ENCODE results near the gene OTUD7B. TPM values are rescaled to one million over a fixed set of nuclear protein-coding genes. Genes with fewer than 3 reads are reported as not detected.

OTUD7B gene
- total RNA-seq, 1 donor from 2014 or later, result 14.5 TPM

DNA sequence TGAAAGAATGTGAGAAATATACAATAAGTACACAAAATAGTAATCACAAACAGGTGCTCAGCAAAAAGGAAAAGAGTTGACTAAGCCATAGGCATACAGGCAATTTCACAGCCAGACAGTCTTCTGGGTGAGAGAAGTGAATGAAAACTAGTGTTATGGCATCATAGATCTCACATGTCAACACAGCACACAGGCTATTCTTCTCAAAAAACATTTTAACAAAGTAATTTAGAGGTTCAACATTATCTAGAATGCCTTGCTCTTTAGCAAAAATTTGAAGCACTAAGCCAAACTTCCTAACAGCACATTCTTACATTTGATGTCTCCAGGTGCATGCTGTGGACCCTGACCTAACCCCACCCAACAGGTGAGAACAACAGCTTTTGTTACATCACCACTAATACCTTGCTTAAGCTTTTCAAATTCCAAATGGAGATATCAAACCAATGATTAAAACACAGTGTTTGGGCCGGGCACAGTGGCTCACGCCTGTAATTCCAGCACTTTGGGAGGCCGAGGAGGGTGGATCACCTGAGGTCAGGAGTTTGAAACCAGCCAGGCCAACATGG is 30.5 kb downstream of the OTUD7B start:
- H3K27ac ChIP-seq, result no peak overlapping the region
- no peak for DNase-seq (ENCODE audit: extremely low spot score in 2 of 2)
- H3K36me3 ChIP-seq, result peaks cover 0 to 18% of the 10 kb centered on the region in 2 donors
- intact Hi-C loops (cut with DNase I), result no loop called here
- TF ChIP-seq CTCF (IDR thresholded peaks at IDR 0.05), result no peak
- peaks cover 12% of the 10 kb centered on the region for H3K4me1 ChIP-seq
- H3K27me3 ChIP-seq, result no peaks in the 10 kb centered on the region
- no peaks in the 10 kb centered on the region for H3K9me3 ChIP-seq
- no peak overlapping the region for H3K4me3 ChIP-seq

DNA sequence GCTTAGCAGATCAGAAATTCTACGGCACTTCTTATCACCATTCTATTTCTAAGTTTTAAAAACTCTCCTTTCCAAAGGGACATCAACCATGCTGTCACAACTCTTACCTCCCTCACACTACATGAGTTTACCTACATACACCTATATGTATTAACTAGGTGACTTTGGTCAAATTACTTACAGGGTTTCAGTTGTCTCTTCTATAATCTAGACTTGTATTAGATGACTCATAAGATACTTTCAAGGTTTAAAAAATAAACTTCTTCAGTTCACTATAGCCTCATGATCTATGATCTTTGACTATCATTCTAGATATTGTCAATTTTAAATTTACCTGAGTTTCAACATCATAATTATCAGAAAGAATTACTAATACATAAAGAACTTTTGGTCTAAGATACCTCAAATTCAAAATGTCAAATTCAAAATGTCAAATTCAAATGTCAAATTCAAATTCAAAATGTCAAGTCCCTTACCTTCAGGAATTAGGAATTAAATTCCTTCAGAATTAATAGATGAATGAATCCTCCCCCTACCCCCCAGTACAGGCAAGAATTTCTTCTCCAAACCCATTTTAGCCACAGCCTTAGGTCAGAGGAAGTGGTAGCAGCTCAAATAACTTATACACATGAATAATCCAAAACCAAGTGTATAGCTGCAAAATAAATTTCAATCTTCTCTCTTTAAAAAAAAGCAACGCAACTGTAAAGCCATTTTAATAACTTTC is 31.1 kb downstream of the OTUD7B start:
- no peaks in the 10 kb centered on the region for H3K27me3 ChIP-seq
- no peak overlapping the region for H3K4me3 ChIP-seq
- H3K27ac ChIP-seq, result no peak overlapping the region
- no peaks in the 10 kb centered on the region for H3K9me3 ChIP-seq
- no peak for DNase-seq (ENCODE audit: extremely low spot score in 2 of 2)
- TF ChIP-seq POLR2AphosphoS5 (IDR thresholded peaks at IDR 0.05; ENCODE audit: insufficient read depth in 1 of 2, low read depth in 1 of 2), result no peak
- no peak for TF ChIP-seq CTCF (IDR thresholded peaks at IDR 0.05)
- no peak for TF ChIP-seq POLR2A (IDR thresholded peaks at IDR 0.05)
- H3K36me3 ChIP-seq, result peaks cover 0 to 18% of the 10 kb centered on the region in 2 donors
- intact Hi-C loops (cut with DNase I), result no loop called here
- peaks cover 12% of the 10 kb centered on the region for H3K4me1 ChIP-seq

DNA sequence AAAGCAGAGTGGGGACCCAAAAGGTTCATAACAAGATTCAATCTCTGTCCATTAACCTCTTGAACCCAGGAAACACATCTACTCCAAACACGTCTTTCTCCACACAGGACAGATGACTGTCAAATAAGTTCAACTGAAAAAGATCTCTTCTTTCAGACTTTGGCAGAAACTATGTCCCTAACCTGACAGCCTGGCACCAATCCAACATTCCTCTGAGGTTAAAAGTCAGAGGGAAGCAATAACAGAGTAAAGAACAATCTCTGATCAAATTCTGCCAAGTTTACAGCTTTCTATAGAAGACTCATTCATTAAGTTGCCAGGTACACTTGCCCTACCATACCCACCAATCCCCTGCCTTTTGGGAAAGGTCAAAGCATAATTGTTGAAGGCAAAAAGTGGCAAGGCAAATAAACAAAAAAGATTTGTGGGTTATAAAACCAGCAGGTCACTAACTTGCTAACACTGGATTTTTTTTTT is 31.9 kb downstream of the OTUD7B start:
- intact Hi-C loops (cut with DNase I), result no loop called here
- no peaks in the 10 kb centered on the region for H3K9me3 ChIP-seq
- no peak for DNase-seq (ENCODE audit: extremely low spot score in 2 of 2)
- H3K4me1 ChIP-seq, result peaks cover 10% of the 10 kb centered on the region
- no peak overlapping the region for H3K27ac ChIP-seq
- H3K4me3 ChIP-seq, result no peak overlapping the region
- peaks cover 0 to 23% of the 10 kb centered on the region in 2 donors for H3K36me3 ChIP-seq
- no peak for TF ChIP-seq CTCF (IDR thresholded peaks at IDR 0.05)
- TF ChIP-seq POLR2AphosphoS5 (IDR thresholded peaks at IDR 0.05; ENCODE audit: insufficient read depth in 1 of 2, low read depth in 1 of 2), result no peak
- H3K27me3 ChIP-seq, result no peaks in the 10 kb centered on the region

- Histone ChIP-seq H3K4me1 (peaks cover 7% of the 10 kb centered on the region), H3K27me3 (no peaks in the 10 kb centered on the region), H3K36me3 (peaks cover 0 to 29% of the 10 kb centered on the region in 2 donors), H3K27ac (no peak overlapping the region), H3K9me3 (no peaks in the 10 kb centered on the region), H3K4me3 (no peak overlapping the region)
- TF ChIP-seq POLR2A (IDR thresholded peaks at IDR 0.05) (no peak), CTCF (IDR thresholded peaks at IDR 0.05) (no peak), POLR2AphosphoS5 (IDR thresholded peaks at IDR 0.05; ENCODE audit: insufficient read depth in 1 of 2, low read depth in 1 of 2) (no peak)
- intact Hi-C loops (cut with DNase I), result no loop called here
- DNase-seq (ENCODE audit: extremely low spot score in 2 of 2), result no peak
These were observed 33.2 kb downstream of the OTUD7B start for GRCh38 chr1:149977345-149977744.

GRCh38 chr1:149972547-149972946 is 38.0 kb downstream of the OTUD7B start:
- H3K4me3 ChIP-seq, result no peak overlapping the region
- peaks cover 0 to 65% of the 10 kb centered on the region in 2 donors for H3K36me3 ChIP-seq
- H3K27me3 ChIP-seq, result no peaks in the 10 kb centered on the region
- TF ChIP-seq CTCF (IDR thresholded peaks at IDR 0.05) (no peak), POLR2A (IDR thresholded peaks at IDR 0.05) (no peak), POLR2AphosphoS5 (IDR thresholded peaks at IDR 0.05; ENCODE audit: insufficient read depth in 1 of 2, low read depth in 1 of 2) (no peak)
- no peaks in the 10 kb centered on the region for H3K4me1 ChIP-seq
- no peak overlapping the region for H3K27ac ChIP-seq
- no peaks in the 10 kb centered on the region for H3K9me3 ChIP-seq
- no peak for DNase-seq (ENCODE audit: extremely low spot score in 2 of 2)
- intact Hi-C loops (cut with DNase I), result no loop called here
